AG04449 (cell line): ENCODE measurements around the gene CACNA2D4.

Source experiments
- CTCF ChIA-PET: fragments of 350-600 bp; formaldehyde crosslinking; extraction: SDS; loops from one replicate; lab custom pipeline; 2021; ENCODE audit warnings: antibody characterized with exemption; lab: Yijun Ruan, JAX
- POLR2A ChIA-PET: fragments of 400-600, 350-600 bp; formaldehyde crosslinking; extraction: SDS; loops from one replicate; lab custom pipeline; 2020; ENCODE audit warnings: antibody characterized with exemption, inconsistent platforms; lab: Yijun Ruan, JAX
- DNase-seq: peaks from one replicate; pipeline ENCODE4 v3.0.0-alpha.2; 2010; ENCODE audit warnings: low read depth, low spot score
- H3K4me3 ChIP-seq: 2 replicates; pipeline ENCODE4 v1.5.1; 2011; ENCODE audit warnings: low read depth, mild to moderate bottlenecking, control low read depth, low read length
- TF ChIP-seq, protein P1 (sequence below): IDR thresholded peaks from one replicate; pipeline ENCODE4 v1.5.1; 2011; ENCODE audit warnings: mild to moderate bottlenecking, moderate library complexity, low read length, control low read depth, inconsistent platforms; ENCODE audit not compliant: insufficient read depth; ENCODE audit errors: missing control alignments

CACNA2D4 gene

DNA sequence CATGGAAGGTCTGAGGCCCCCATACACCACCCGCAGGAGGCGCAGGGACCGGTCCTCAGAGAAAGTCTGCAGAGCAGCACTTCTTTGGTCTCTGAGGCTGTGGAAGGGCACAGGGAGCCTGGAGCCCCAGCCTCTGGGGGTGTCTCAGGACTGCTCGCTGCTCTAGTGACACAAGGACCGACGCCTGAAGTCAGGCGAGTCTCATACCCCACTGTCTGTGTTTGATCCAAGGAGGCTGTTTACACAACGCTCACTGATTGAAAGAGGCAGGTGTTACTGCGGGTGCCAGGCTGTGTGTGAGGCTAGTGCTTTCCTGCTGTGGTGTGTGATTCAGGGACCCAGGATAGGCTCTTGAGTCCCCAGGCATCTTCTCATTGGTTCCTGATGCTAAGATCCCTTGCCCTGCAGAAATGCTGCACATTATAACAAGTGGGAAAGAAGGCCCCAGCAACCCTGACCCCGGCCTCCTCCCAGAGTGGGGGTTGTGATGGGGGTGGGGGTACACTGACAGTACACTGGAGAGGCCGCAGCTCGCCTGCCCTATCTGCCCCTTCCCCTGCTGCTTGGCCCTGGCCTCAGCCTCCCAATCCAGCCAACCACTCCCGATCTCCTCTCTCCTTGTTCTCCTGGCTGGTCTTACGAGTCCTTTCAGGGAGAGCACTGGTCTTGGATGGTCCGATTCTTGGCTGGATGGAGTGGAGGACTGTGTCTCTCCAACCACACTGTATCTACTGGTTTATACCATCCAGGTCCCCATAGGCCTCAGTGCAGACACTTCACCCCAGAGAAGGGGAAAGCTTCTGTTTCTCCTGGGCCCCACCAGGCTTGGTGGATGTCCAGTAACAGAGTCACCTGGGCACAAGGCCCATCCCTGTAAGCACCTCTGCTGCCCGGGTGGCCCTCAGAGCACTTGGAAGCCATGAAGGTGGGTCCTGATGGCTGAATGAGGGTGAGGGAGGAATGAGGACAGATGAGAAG lies 6.6 kb downstream of the CACNA2D4 start:
- no peak for DNase-seq
- TF ChIP-seq, protein P1, sequence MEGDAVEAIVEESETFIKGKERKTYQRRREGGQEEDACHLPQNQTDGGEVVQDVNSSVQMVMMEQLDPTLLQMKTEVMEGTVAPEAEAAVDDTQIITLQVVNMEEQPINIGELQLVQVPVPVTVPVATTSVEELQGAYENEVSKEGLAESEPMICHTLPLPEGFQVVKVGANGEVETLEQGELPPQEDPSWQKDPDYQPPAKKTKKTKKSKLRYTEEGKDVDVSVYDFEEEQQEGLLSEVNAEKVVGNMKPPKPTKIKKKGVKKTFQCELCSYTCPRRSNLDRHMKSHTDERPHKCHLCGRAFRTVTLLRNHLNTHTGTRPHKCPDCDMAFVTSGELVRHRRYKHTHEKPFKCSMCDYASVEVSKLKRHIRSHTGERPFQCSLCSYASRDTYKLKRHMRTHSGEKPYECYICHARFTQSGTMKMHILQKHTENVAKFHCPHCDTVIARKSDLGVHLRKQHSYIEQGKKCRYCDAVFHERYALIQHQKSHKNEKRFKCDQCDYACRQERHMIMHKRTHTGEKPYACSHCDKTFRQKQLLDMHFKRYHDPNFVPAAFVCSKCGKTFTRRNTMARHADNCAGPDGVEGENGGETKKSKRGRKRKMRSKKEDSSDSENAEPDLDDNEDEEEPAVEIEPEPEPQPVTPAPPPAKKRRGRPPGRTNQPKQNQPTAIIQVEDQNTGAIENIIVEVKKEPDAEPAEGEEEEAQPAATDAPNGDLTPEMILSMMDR = no peak
- no peak overlapping the region for H3K4me3 ChIP-seq
- ChIA-PET POLR2A (no interaction called here), CTCF (interaction anchor here (1.8 kb wide), 1 partner anchor 28 kb away, joined by 8 read pairs; no protein-coding TSS in a partner anchor)

- POLR2A ChIA-PET = no interaction called here
- no peak for DNase-seq
- TF ChIP-seq, protein P1 = no peak
- CTCF ChIA-PET = no interaction called here
- H3K4me3 ChIP-seq = no peak overlapping the region
Measured at GRCh38 chr12:1910468-1910867, 8.0 kb downstream of the CACNA2D4 start.

DNA sequence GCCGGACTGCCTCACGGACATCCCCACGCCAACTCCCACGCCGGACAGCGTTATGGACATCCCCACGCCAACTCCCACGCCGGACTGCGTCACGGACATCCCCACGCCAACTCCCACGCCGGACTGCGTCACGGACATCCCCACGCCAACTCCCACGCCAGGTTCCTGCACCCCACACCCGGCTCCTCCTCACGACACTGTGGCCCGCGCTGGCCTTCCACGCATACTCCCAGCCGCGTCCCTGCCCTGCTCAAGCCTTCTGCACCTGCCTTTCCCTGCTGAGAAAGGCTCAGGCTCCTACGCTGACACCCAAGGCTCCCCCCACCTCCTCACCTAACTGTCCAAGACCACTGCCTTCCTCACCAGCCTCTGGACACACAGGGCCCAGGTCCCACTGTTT lies 9.7 kb downstream of the CACNA2D4 start:
- CTCF ChIA-PET = no interaction called here
- no peak for DNase-seq
- POLR2A ChIA-PET = no interaction called here
- TF ChIP-seq, protein P1 = no peak
- no peak overlapping the region for H3K4me3 ChIP-seq

DNA sequence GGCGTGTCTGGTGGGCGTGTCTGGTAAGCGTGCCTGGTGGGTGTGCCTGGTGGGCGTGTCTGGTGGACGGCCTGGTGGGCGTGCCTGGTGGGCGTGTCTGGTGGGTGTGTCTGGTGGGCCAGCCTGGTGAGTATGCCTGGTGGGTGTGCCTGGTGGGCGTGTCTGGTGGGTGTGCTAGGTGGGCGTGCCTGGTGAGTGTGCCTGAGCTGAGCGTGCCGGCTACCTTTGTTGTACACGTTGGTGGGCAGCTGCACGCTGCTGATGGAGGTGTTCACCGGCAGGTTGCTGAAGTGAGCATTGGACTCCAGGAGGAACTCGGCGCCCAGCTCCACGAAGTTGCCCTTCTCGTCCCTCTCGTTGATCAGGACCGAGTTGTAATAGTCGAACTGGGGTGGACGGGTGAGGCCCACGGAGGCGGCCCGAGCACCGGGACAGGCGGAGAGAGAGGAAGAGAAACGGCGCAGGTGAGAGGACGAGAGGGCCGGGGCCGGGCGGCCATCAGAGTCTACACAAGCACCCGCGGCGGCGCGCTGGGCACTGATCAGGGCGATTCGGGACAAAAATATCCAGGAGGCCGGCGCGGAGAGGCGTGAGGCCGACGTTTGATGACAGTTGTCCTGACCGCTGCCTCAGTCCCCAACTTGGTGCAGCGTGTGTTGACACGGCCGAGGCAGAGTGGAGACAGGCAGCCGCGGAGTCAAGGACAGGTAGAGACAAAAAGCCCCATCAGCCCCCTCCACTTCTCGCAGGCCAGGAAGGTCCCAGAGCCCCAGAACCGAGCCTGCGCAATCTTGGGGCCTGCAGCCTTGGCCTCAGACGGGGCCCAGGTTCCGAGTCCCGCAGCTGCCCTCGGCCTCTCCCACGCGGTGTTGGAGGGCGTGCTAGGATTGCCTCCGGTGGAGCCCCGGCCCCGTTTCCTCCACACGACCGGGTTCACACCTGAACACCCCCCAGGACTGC lies 10.5 kb downstream of the CACNA2D4 start:
- CTCF ChIA-PET = no interaction called here
- H3K4me3 ChIP-seq = no peak overlapping the region
- DNase-seq = no peak
- POLR2A ChIA-PET = no interaction called here
- TF ChIP-seq, protein P1 = no peak

DNA sequence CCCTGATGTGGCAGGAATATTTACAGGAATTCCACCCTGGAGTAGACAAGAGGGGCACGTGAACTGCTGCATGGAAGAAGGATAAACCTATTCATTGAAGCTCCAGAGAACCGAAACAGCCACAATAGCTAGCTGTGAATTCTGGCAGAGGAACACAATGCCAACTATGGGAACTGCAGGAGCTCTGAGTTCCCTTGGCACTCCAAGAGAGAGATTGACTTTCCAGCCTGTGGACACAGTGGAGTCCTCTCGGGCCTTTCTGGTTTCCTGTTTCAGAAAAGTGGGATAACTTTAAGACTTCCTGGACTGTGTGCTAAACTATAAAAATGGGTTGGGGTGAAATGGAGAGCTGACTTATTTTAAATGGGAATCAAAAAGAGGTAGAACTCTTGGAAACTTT lies 11.9 kb downstream of the CACNA2D4 start:
- POLR2A ChIA-PET = no interaction called here
- DNase-seq = no peak
- no peak overlapping the region for H3K4me3 ChIP-seq
- CTCF ChIA-PET = interaction anchor here (1.0 kb wide), 1 partner anchor 33 kb away, joined by 4 read pairs; no protein-coding TSS in a partner anchor
- TF ChIP-seq, protein P1 = no peak
